ENCODE measurements around the gene SAMD14.
A peak's percentile ranks its signal among the peaks of the same experiment; 100 is the strongest.

Gene SAMD14

GRCh38 chr17:50148226-50149090 lies 18.5 kb upstream of the SAMD14 start:
- peak; percentile 82 for DNase-seq (ENCODE audit: low read depth)

GRCh38 chr17:50147841-50148225 lies 17.9 kb upstream of the SAMD14 start:
- DNase-seq (ENCODE audit: low read depth) = no peak

- no peak for DNase-seq (ENCODE audit: low read depth)
Observed at GRCh38 chr17:50146927-50147665, 17.1 kb upstream of the SAMD14 start.

- DNase-seq (ENCODE audit: low read depth) = no peak
Observed at GRCh38 chr17:50146230-50146926, 16.4 kb upstream of the SAMD14 start.

- DNase-seq (ENCODE audit: low read depth) = no peak
Observed at GRCh38 chr17:50145532-50146229, 15.7 kb upstream of the SAMD14 start.

- DNase-seq (ENCODE audit: low read depth) = no peak
Observed at GRCh38 chr17:50144845-50145531, 15.0 kb upstream of the SAMD14 start.

GRCh38 chr17:50144355-50144754 lies 14.4 kb upstream of the SAMD14 start:
- DNase-seq (ENCODE audit: low read depth) = no peak

GRCh38 chr17:50143461-50144176 lies 13.7 kb upstream of the SAMD14 start:
- DNase-seq (ENCODE audit: low read depth) = no peak

- no peak for DNase-seq (ENCODE audit: low read depth)
Observed at GRCh38 chr17:50141745-50142110, 11.8 kb upstream of the SAMD14 start.

- no peak for DNase-seq (ENCODE audit: low read depth)
Observed at GRCh38 chr17:50141026-50141744, 11.2 kb upstream of the SAMD14 start.

- DNase-seq (ENCODE audit: low read depth) = peak; percentile 62
Observed at GRCh38 chr17:50139950-50140885, 10.3 kb upstream of the SAMD14 start.

- DNase-seq (ENCODE audit: low read depth) = no peak
Observed at GRCh38 chr17:50139185-50139783, 9.3 kb upstream of the SAMD14 start.

- DNase-seq (ENCODE audit: low read depth) = no peak
Observed at GRCh38 chr17:50137042-50137441, 7.1 kb upstream of the SAMD14 start.

GRCh38 chr17:50136096-50136687 lies 6.2 kb upstream of the SAMD14 start:
- no peak for DNase-seq (ENCODE audit: low read depth)

- no peak for DNase-seq (ENCODE audit: low read depth)
Observed at GRCh38 chr17:50135316-50136095, 5.5 kb upstream of the SAMD14 start.

- no peak for DNase-seq (ENCODE audit: low read depth)
Observed at GRCh38 chr17:50134206-50135110, 4.5 kb upstream of the SAMD14 start.

GRCh38 chr17:50133769-50134099 lies 3.8 kb upstream of the SAMD14 start:
- DNase-seq (ENCODE audit: low read depth) = no peak

All from T-helper 22 cell (primary cell).